ENCODE measurements around the gene ADRB1.

Gene ADRB1

GRCh38 chr10:114026189-114027040 lies 17.3 kb upstream of the ADRB1 start:
- no peak for DNase-seq

- DNase-seq = no peak
Measured at GRCh38 chr10:114027041-114027394, 16.6 kb upstream of the ADRB1 start.

GRCh38 chr10:114027951-114028350 lies 15.7 kb upstream of the ADRB1 start:
- DNase-seq = no peak

GRCh38 chr10:114028425-114028824 lies 15.2 kb upstream of the ADRB1 start:
- no peak for DNase-seq

GRCh38 chr10:114029655-114030054 lies 14.0 kb upstream of the ADRB1 start:
- no peak for DNase-seq

- no peak for DNase-seq
Measured at GRCh38 chr10:114030140-114030539, 13.5 kb upstream of the ADRB1 start.

- DNase-seq = no peak
Measured at GRCh38 chr10:114031073-114031972, 12.3 kb upstream of the ADRB1 start.

GRCh38 chr10:114033566-114033965 lies 10.1 kb upstream of the ADRB1 start:
- no peak for DNase-seq

- no peak for DNase-seq
Measured at GRCh38 chr10:114034923-114035645, 8.6 kb upstream of the ADRB1 start.

GRCh38 chr10:114035791-114036190 lies 7.9 kb upstream of the ADRB1 start:
- DNase-seq = no peak

- no peak for DNase-seq
Measured at GRCh38 chr10:114038819-114039218, 4.8 kb upstream of the ADRB1 start.

- DNase-seq = no peak
Measured at GRCh38 chr10:114041166-114041565, 2.5 kb upstream of the ADRB1 start.

- DNase-seq = peak in 7 of 14 donors; percentile 26 to 64 (median 42)
Measured at GRCh38 chr10:114042895-114043531, 653 bp upstream of the ADRB1 start.

- DNase-seq = peak in 1 of 14 donors; percentile 51
Measured at GRCh38 chr10:114044247-114045135, 825 bp downstream of the ADRB1 start.

- DNase-seq = peak in 1 of 14 donors; percentile 62
Measured at GRCh38 chr10:114045136-114046086, 1.7 kb downstream of the ADRB1 start.

- no peak for DNase-seq
Measured at GRCh38 chr10:114046087-114046458, 2.4 kb downstream of the ADRB1 start.

- no peak for DNase-seq
Measured at GRCh38 chr10:114048472-114048871, 4.8 kb downstream of the ADRB1 start.

- DNase-seq = no peak
Measured at GRCh38 chr10:114051714-114052113, 8.0 kb downstream of the ADRB1 start.

- no peak for DNase-seq
Measured at GRCh38 chr10:114052255-114052654, 8.6 kb downstream of the ADRB1 start.

- no peak for DNase-seq
Measured at GRCh38 chr10:114053946-114054345, 10.3 kb downstream of the ADRB1 start.
